HCT116 (cell line): ENCODE results near the gene PCYT1A. TPM values are rescaled to one million over a fixed set of nuclear protein-coding genes. Genes with fewer than 3 reads are reported as not detected.

Source experiments
- ATAC-seq: fragments of 200-7000 bp; cut with Tn5 transposase; 2 replicates; pipeline ENCODE4 v1.9.1; 2020; ENCODE audit warnings: mild to moderate bottlenecking, moderate library complexity
- BruUV-seq: library from RNA; stranded (reverse); fragments of 400-500 nt; replicated peaks from 2 replicates; lab custom pipeline; 2021; lab: Mats Ljungman, UMichigan
- CTCF ChIA-PET: fragments of 300-600 bp; sonication (Branson Sonifier 250); formaldehyde crosslinking; loops from one replicate; lab custom pipeline; 2021; ENCODE audit warnings: antibody characterized with exemption; lab: Charles Lee
- POLR2A ChIA-PET: fragments of 300-600, 350-600 bp; sonication (Branson Sonifier 250); formaldehyde crosslinking; loops from one replicate; lab custom pipeline; 2021; ENCODE audit warnings: antibody characterized with exemption; lab: Charles Lee
- RAD21 ChIA-PET, 2 experiments: fragments of 300-600 bp; sonication (Branson Sonifier 250); formaldehyde crosslinking; loops; one replicate each; lab custom pipeline; 2023; ENCODE audit warnings: low total read pairs in 2 of 2; ENCODE audit not compliant: uncharacterized antibody in 2 of 2, unreplicated experiment in 2 of 2, low non-redundant PET in 1 of 2; lab: Charles Lee
- DNase-seq: peaks from one replicate; pipeline ENCODE4 v3.0.0-alpha.2; 2010; ENCODE audit warnings: low read depth, low spot score
- H2AFZ ChIP-seq: fragments of 200-600 bp; shearing (Covaris generic), sonication (generic); 2 replicates; pipeline ENCODE4 v1.6.1; 2017; ENCODE audit warnings: low read depth, mixed run types, mixed read lengths, antibody characterized with exemption, low read length; ENCODE audit not compliant: poor library complexity, severe bottlenecking
- H3K27ac ChIP-seq: 2 replicates; pipeline ENCODE4 v1.5.1; 2012; ENCODE audit warnings: low read depth, low read length
- H3K27me3 ChIP-seq: fragments of 200-600 bp; sonication (generic); 2 replicates; pipeline ENCODE4 v1.6.1; 2016; ENCODE audit warnings: mixed run types, low read length, mixed read lengths; ENCODE audit not compliant: insufficient read depth
- H3K36me3 ChIP-seq, 2 experiments: fragments of 200-500 bp in 1 of 2; fragments of 200-600 bp in 1 of 2; sonication (Bioruptor generic) in 1 of 2; sonication (generic) in 1 of 2; 2 replicates each; pipeline versions ENCODE4 v1.5.1 to v1.6.1; 2014 to 2016; ENCODE audit warnings: low read length in 2 of 2, inconsistent platforms in 1 of 2, mixed read lengths in 1 of 2, mixed run types in 1 of 2; ENCODE audit not compliant: insufficient read depth in 2 of 2, control insufficient read depth in 1 of 2
- H3K4me1 ChIP-seq, 2 experiments: fragments of 200-600 bp in 1 of 2; sonication (generic) in 1 of 2; 2 replicates each; pipeline versions ENCODE4 v1.5.1 to v1.6.1; 2012 to 2017; ENCODE audit warnings: low read length in 2 of 2, inconsistent platforms in 1 of 2, mild to moderate bottlenecking in 1 of 2, mixed read lengths in 1 of 2, mixed run types in 1 of 2, moderate library complexity in 1 of 2; ENCODE audit not compliant: insufficient read depth in 2 of 2, control insufficient read depth in 1 of 2
- H3K4me2 ChIP-seq: fragments of 200-600 bp; sonication (generic); 2 replicates; pipeline ENCODE4 v1.6.1; 2017; ENCODE audit warnings: mixed run types, low read length, mixed read lengths
- H3K4me3 ChIP-seq, 2 experiments: fragments of 200-600 bp in 1 of 2; sonication (generic) in 1 of 2; replicated peaks in 1 of 2; 2 replicates each; pipeline ENCODE4 v1.5.1; 2011 to 2016; ENCODE audit warnings: low read length in 2 of 2, control low read depth in 1 of 2, low read depth in 1 of 2, mild to moderate bottlenecking in 1 of 2, mixed read lengths in 1 of 2, mixed run types in 1 of 2
- H3K79me2 ChIP-seq: fragments of 200-600 bp; sonication (generic); 2 replicates; pipeline ENCODE4 v1.6.1; 2017; ENCODE audit warnings: mild to moderate bottlenecking, mixed run types, low read length, moderate library complexity, mixed read lengths; ENCODE audit not compliant: insufficient read depth
- H3K9ac ChIP-seq: fragments of 200-600 bp; sonication (generic); 2 replicates; pipeline ENCODE4 v1.6.1; 2016; ENCODE audit warnings: low read length, mixed read lengths
- H3K9me2 ChIP-seq: fragments of 200-600 bp; sonication (generic), shearing (Covaris generic); 2 replicates; pipeline ENCODE4 v1.6.1; 2017; ENCODE audit warnings: mixed run types, mild to moderate bottlenecking, moderate library complexity; ENCODE audit not compliant: insufficient read depth
- H3K9me3 ChIP-seq, 2 experiments: fragments of 200-500 bp in 1 of 2; fragments of 200-600 bp in 1 of 2; sonication (Bioruptor generic) in 1 of 2; sonication (generic) in 1 of 2; 2 replicates each; pipeline ENCODE4 v1.6.1; 2014 to 2017; ENCODE audit warnings: low read length in 2 of 2, mixed read lengths in 2 of 2, inconsistent platforms in 1 of 2, low read depth in 1 of 2, mild to moderate bottlenecking in 1 of 2, mixed run types in 1 of 2, moderate library complexity in 1 of 2; ENCODE audit not compliant: control insufficient read depth in 1 of 2, insufficient read depth in 1 of 2
- H4K20me1 ChIP-seq: fragments of 200-600 bp; sonication (generic), shearing (Covaris generic); 2 replicates; pipeline ENCODE4 v1.6.1; 2017; ENCODE audit warnings: mixed run types, mild to moderate bottlenecking, moderate library complexity; ENCODE audit not compliant: insufficient read depth
- CEBPB ChIP-seq: IDR thresholded peaks from 2 replicates; pipeline ENCODE4 v1.6.1; 2012; ENCODE audit warnings: low read depth
- EGR1 ChIP-seq: IDR thresholded peaks from 2 replicates; pipeline ENCODE4 v1.6.1; 2012; ENCODE audit warnings: low read depth
- JUND ChIP-seq: IDR thresholded peaks from 2 replicates; pipeline ENCODE4 v1.6.1; 2012
- POLR2A ChIP-seq: IDR thresholded peaks from 2 replicates; pipeline ENCODE4 v1.7.0; 2011; ENCODE audit warnings: borderline replicate concordance; ENCODE audit not compliant: insufficient read depth, insufficient read length; ENCODE audit errors: extremely low read depth
- RAD21 ChIP-seq: IDR thresholded peaks from 2 replicates; pipeline ENCODE4 v1.6.1; 2012; ENCODE audit warnings: low read depth, mild to moderate bottlenecking
- SIN3A ChIP-seq: IDR thresholded peaks from 2 replicates; pipeline ENCODE4 v1.6.1; 2012; ENCODE audit warnings: low read depth
- SRF ChIP-seq: IDR thresholded peaks from 2 replicates; pipeline ENCODE4 v1.6.1; 2012; ENCODE audit warnings: low read depth
- YY1 ChIP-seq: IDR thresholded peaks from 2 replicates; pipeline ENCODE4 v1.6.1; 2011; ENCODE audit warnings: low read length, low read depth, moderate library complexity, mild to moderate bottlenecking; ENCODE audit not compliant: insufficient replicate concordance; ENCODE audit errors: extremely low read depth
- intact Hi-C: fragments of 100-400 bp; cut with micrococcal nuclease; formaldehyde crosslinking; loops from 2 replicates; pipeline ENCODE4 v1.10.0; 2022
- total RNA-seq: library from RNA; stranded (reverse); gene quantifications from one replicate; pipeline ENCODE4 v1.2.1, GENCODE V29; 2021; ENCODE audit not compliant: unreplicated experiment

PCYT1A gene
- total RNA-seq, 1 experiment from 2014 or later: 32.1 TPM

GRCh38 chr3:196222876-196223595, 64.5 kb downstream of the PCYT1A start:
- H3K36me3 ChIP-seq: no peaks in the 10 kb centered on the region
- H3K4me1 ChIP-seq: no peaks in the 10 kb centered on the region
- no peaks in the 10 kb centered on the region for H3K79me2 ChIP-seq
- ChIA-PET CTCF (no interaction called here), POLR2A (no interaction called here), RAD21 (no interaction called here)
- no peaks in the 10 kb centered on the region for H3K9me3 ChIP-seq
- H3K9ac ChIP-seq: no peak overlapping the region
- intact Hi-C loops: no loop called here
- no peaks in the 10 kb centered on the region for H3K27me3 ChIP-seq
- no peak overlapping the region for H3K4me2 ChIP-seq
- DNase-seq: no peak
- no peak overlapping the region for H2AFZ ChIP-seq
- TF ChIP-seq SRF (no peak), EGR1 (no peak), JUND (no peak), CEBPB (no peak), RAD21 (no peak), YY1 (no peak)
- H3K27ac ChIP-seq: no peak overlapping the region
- H4K20me1 ChIP-seq: no peaks in the 10 kb centered on the region
- no peak overlapping the region for H3K4me3 ChIP-seq
- BruUV-seq: no TSS peak
- no peaks in the 10 kb centered on the region for H3K9me2 ChIP-seq
- ATAC-seq: no peak

DNA sequence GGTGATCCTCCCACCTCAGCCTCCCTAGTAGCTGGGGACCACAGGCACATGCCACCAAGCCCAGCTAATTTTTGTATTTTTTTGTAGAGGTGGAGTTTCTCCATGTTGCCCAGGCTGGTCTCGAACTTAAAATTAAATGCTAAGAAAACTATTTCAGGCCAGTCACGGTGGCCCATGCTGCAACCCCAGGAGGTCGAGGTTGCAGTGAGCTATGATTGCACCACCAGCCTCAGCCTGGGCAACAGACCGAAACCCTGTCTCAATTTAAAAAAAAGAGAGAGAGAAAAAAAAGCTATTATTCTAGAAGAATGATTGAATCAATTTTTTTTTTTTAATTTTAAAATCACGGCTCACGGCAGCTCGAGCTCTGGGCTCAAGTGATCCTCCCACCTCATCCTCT, 66.5 kb downstream of the PCYT1A start:
- Histone ChIP-seq H2AFZ (no peak overlapping the region), H3K4me1 (no peaks in the 10 kb centered on the region), H3K27me3 (no peaks in the 10 kb centered on the region), H3K9ac (no peak overlapping the region), H3K4me3 (no peak overlapping the region), H3K9me3 (no peaks in the 10 kb centered on the region), H4K20me1 (no peaks in the 10 kb centered on the region), H3K36me3 (no peaks in the 10 kb centered on the region), H3K9me2 (no peaks in the 10 kb centered on the region), H3K79me2 (no peaks in the 10 kb centered on the region), H3K27ac (no peak overlapping the region), H3K4me2 (no peak overlapping the region)
- TF ChIP-seq POLR2A: no peak
- no peak for TF ChIP-seq SIN3A
- TF ChIP-seq RAD21: no peak
- no peak for TF ChIP-seq CEBPB
- TF ChIP-seq EGR1: no peak
- ChIA-PET CTCF (no interaction called here), POLR2A (no interaction called here), RAD21 (interaction anchor here in 1 of 2 experiments (0.6 kb wide), 1 partner anchor 99 kb away, joined by 3 read pairs; no protein-coding TSS in a partner anchor)
- no TSS peak for BruUV-seq
- intact Hi-C loops: no loop called here
- ATAC-seq (no peak), DNase-seq (no peak)
